GM19023 (cell line): ENCODE measurements around the gene SFMBT1.
"Not testable (repeated sequence)": the region's sequence is repeated elsewhere in the genome, so short reads cannot be mapped to it uniquely, and the experiment has no call there.

Experiments
- ATAC-seq: cut with Tn5 transposase; IDR thresholded peaks from one replicate; pipeline ENCODE4 v1.9.1; 2021; ENCODE audit warnings: mild to moderate bottlenecking, moderate library complexity; ENCODE audit not compliant: unreplicated experiment

Gene SFMBT1

GRCh38 chr3:53073553-53074365 is 27.9 kb upstream of the SFMBT1 start:
- no peak for ATAC-seq

GRCh38 chr3:53072653-53073552 is 27.0 kb upstream of the SFMBT1 start:
- ATAC-seq, result peak; percentile 84

GRCh38 chr3:53071882-53072431 is 26.1 kb upstream of the SFMBT1 start:
- ATAC-seq, result no peak

DNA sequence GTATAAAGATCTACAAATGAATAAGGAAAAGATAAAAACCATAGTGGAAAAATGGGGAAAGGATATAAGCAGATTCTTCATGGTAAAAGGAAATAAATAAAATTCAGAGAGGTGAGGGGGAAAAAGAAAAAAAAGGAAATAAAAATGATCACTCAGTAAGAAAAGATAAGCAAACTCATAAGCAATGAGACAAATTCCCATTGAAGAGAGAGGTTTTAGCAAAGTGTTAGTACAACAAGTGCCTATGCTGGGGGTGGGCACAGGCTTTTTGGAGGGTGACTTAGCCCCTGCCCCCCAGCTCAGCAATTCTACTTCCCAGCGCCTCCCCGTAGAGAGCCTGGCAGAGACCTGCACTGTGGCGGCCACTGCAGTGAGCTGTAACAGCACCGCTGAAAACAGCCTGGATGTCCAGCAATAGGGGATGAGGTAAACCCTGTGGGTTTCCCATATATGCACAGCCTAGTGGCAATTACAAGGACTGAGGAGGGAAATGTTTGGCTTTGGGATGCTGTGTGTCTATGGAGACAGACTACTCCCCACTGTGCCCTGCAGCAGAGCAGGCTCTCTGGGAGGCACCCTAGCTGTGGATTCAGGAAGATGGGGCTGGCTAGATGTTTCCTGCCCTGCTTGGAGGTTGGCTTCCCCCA is 23.7 kb upstream of the SFMBT1 start:
- no peak for ATAC-seq

- no peak for ATAC-seq
Observed at GRCh38 chr3:53068176-53068575, 22.3 kb upstream of the SFMBT1 start.

DNA sequence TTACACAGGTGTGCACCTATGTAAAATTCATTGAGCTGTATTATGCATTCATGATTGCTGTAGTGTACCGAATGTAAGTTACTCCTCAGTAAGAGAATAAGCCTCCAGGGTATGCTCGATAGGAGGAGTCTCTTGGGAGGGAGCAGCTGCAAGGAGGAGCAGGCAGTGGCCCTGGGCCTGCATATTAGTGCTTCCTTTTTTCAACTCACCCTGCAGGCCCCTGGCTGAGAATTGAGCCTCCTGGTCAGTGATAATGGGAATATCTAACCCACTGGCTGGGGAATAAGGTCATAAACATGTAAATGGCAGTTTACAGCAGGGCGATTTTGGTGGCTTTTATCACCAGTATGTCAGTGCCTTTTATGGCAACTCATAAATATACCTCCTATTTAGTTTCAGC is 21.7 kb upstream of the SFMBT1 start:
- ATAC-seq, result no peak

GRCh38 chr3:53065841-53066480 is 20.1 kb upstream of the SFMBT1 start:
- ATAC-seq, result no peak

GRCh38 chr3:53062905-53063304 is 17.0 kb upstream of the SFMBT1 start:
- ATAC-seq, result no peak

GRCh38 chr3:53056442-53056841 is 10.6 kb upstream of the SFMBT1 start:
- ATAC-seq, result no peak

- not testable (repeated sequence) for ATAC-seq
Observed at GRCh38 chr3:53054233-53054632, 8.4 kb upstream of the SFMBT1 start.

GRCh38 chr3:53051929-53052328 is 6.1 kb upstream of the SFMBT1 start:
- ATAC-seq, result no peak

GRCh38 chr3:53049987-53050386 is 4.1 kb upstream of the SFMBT1 start:
- no peak for ATAC-seq

GRCh38 chr3:53046171-53047170 is 598 bp upstream of the SFMBT1 start:
- peak; percentile 31 for ATAC-seq

GRCh38 chr3:53044711-53045517 is 959 bp downstream of the SFMBT1 start:
- ATAC-seq, result peak; percentile 37

GRCh38 chr3:53044371-53044710 is 1.5 kb downstream of the SFMBT1 start:
- no peak for ATAC-seq

DNA sequence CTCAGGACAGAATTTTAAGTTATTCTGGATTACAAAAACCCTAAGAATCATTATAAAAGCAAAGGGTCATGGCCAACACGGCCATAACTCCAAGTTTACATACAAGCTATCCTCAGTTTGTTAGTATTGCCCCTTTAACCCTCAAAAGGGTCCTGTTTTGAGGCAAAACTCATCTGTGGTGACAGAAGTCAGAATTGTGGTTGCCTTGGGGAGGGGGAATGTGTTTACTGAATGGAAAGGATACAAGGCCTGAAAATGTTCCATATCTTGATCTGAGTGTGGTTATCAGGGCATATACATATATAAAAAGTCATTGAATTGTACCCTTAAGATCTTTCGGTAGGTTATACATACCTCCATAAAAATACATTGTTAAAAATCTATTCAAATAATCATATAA is 2.1 kb downstream of the SFMBT1 start:
- ATAC-seq, result no peak

GRCh38 chr3:53042651-53043050 is 3.2 kb downstream of the SFMBT1 start:
- ATAC-seq, result no peak

DNA sequence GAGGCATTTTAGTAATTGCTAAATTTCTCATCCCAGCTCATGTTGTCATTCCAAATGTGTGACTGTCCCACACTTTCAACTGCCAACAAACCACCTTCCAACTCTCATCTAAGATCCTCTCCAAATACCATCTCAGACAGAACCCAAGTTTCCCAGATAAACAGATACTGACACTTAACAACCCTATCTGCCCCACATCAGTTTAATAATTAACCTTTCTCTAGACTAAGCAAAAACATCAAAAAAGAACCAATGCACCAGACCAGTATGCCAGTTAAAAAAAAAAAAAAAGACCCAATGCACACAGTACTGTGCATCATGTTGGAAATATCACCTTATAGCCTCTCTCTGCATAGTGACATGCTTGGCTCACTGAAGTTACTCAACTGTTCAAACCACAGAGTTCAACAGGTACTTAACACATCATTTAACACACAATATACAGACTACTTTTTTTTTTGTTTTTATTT is 5.5 kb downstream of the SFMBT1 start:
- no peak for ATAC-seq

DNA sequence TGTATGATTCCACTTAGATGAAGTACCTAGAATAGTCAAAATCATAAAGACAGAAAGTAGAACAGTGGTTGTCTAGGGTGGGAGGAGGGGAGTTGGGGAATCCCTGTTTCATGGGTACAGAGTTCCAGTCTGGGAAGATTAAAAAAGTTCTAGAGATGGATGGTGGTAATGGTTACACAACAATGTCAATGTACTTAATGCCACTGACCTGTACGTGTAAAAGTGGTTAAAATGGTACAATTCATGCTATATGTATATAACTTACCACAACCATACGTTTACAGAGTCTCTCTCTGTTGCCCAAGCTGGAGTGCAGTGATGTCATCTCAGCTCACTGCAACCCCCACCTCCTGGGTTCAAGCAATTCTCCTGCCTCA is 6.5 kb downstream of the SFMBT1 start:
- no peak for ATAC-seq
